Measurements from ENCODE around the gene POLR1A. TPM values are rescaled to one million over a fixed set of nuclear protein-coding genes. Genes with fewer than 3 reads are reported as not detected.

The POLR1A gene
- total RNA-seq, 1 donor from 2014 or later = 43.2 TPM

DNA sequence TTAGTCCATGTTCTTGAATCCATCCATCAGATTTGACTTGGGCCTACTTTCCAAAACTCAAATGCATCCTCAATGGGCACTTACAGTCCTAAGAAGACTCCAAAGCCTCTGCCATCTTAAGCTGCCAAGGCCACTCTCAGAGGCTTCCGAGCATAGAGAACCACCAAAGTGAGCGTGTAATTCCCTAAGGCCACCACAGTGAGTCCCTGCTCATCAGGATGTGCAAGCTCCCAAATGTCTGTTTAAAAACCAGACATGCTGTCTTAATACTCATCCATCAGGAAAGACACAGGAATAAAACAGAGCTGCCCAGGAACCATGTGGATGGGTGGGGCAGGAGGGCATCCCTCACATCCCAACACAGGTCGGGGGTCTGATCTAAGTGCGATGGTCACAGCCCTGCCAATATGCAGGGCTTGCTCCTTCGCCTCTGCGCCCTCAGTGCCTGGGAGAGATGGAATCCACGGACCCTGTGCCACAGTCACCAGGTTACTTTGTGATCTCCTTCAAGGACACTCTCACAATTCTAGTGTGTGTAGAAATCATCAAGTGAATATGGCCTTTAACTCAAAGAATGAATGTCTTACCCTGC lies 80.4 kb downstream of the POLR1A start:
- TF ChIP-seq, protein P1, sequence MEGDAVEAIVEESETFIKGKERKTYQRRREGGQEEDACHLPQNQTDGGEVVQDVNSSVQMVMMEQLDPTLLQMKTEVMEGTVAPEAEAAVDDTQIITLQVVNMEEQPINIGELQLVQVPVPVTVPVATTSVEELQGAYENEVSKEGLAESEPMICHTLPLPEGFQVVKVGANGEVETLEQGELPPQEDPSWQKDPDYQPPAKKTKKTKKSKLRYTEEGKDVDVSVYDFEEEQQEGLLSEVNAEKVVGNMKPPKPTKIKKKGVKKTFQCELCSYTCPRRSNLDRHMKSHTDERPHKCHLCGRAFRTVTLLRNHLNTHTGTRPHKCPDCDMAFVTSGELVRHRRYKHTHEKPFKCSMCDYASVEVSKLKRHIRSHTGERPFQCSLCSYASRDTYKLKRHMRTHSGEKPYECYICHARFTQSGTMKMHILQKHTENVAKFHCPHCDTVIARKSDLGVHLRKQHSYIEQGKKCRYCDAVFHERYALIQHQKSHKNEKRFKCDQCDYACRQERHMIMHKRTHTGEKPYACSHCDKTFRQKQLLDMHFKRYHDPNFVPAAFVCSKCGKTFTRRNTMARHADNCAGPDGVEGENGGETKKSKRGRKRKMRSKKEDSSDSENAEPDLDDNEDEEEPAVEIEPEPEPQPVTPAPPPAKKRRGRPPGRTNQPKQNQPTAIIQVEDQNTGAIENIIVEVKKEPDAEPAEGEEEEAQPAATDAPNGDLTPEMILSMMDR (IDR thresholded peaks at IDR 0.05) = no peak
- H3K4me3 Mint-ChIP-seq (ENCODE audit: unreplicated experiment) = no peak overlapping the region
- H3K27me3 Mint-ChIP-seq (ENCODE audit: unreplicated experiment) = no peaks in the 10 kb centered on the region
- DNase-seq (ENCODE audit: extremely low spot score, unreplicated experiment) = no peak
- H3K27ac Mint-ChIP-seq (ENCODE audit: unreplicated experiment) = no peak overlapping the region
- peaks cover 39% of the 10 kb centered on the region for H3K36me3 Mint-ChIP-seq (ENCODE audit: unreplicated experiment)
- peaks cover 8% of the 10 kb centered on the region for H3K4me1 Mint-ChIP-seq (ENCODE audit: unreplicated experiment)
- H3K9me3 Mint-ChIP-seq (ENCODE audit: unreplicated experiment) = no peaks in the 10 kb centered on the region

DNA sequence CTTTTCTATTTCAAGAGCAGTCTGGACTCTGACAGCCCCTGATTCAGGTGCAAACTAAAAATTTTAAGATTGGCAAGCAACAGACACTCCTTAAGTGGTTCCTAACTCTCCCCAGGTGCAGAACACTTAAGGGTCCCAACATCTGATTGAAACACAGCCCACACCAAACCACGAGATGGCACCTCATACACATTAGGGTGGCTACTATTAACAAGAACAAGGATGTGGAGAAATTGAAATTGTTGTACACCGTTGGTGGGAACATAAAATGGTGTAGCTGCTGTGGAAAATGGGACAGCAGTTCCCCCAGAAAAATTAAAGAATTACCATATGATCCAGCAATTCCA lies 82.3 kb downstream of the POLR1A start:
- Mint-ChIP-seq H3K4me1 (ENCODE audit: unreplicated experiment) (peaks cover 8% of the 10 kb centered on the region), H3K9me3 (ENCODE audit: unreplicated experiment) (no peaks in the 10 kb centered on the region), H3K27me3 (ENCODE audit: unreplicated experiment) (no peaks in the 10 kb centered on the region), H3K4me3 (ENCODE audit: unreplicated experiment) (no peak overlapping the region), H3K27ac (ENCODE audit: unreplicated experiment) (no peak overlapping the region), H3K36me3 (ENCODE audit: unreplicated experiment) (peaks cover 25% of the 10 kb centered on the region)
- no peak for DNase-seq (ENCODE audit: extremely low spot score, unreplicated experiment)
- TF ChIP-seq, protein P1 (IDR thresholded peaks at IDR 0.05) = no peak

DNA sequence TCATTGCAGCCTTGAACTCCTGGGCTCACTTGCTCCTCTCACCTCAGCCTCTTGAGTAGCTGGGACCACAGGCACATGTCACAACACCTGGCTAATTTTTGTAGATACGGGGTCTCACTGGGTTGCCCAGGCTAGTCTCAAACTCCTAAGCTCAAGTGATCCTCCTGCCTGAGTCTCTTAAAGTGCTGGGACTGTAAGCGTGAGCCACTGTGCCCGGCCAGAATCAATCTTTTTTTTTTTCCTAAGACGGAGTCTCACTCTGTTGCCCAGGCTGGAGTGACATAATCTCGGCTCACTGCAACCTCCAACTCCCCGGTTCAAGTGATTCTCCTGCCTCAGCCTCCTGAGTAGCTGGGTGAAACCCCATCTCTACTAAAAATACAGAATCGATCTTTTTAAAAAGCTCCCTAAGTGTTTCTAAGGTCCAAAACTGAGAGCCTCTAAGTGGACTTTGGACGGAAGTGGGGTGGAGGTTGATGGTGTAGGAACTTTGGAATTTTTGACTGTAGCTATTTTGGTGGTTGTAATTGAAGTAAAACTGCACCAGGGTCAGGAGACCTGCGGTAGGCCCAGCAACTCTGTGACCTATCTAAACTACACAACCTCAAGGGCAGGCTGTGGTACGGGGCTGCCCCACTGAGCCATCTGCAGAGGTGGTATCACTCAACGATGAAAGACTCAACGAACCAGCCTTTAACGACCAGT lies 82.9 kb downstream of the POLR1A start:
- no peak for DNase-seq (ENCODE audit: extremely low spot score, unreplicated experiment)
- H3K27ac Mint-ChIP-seq (ENCODE audit: unreplicated experiment) = peak overlapping the region; percentile 14
- TF ChIP-seq, protein P1 (IDR thresholded peaks at IDR 0.05) = no peak

DNA sequence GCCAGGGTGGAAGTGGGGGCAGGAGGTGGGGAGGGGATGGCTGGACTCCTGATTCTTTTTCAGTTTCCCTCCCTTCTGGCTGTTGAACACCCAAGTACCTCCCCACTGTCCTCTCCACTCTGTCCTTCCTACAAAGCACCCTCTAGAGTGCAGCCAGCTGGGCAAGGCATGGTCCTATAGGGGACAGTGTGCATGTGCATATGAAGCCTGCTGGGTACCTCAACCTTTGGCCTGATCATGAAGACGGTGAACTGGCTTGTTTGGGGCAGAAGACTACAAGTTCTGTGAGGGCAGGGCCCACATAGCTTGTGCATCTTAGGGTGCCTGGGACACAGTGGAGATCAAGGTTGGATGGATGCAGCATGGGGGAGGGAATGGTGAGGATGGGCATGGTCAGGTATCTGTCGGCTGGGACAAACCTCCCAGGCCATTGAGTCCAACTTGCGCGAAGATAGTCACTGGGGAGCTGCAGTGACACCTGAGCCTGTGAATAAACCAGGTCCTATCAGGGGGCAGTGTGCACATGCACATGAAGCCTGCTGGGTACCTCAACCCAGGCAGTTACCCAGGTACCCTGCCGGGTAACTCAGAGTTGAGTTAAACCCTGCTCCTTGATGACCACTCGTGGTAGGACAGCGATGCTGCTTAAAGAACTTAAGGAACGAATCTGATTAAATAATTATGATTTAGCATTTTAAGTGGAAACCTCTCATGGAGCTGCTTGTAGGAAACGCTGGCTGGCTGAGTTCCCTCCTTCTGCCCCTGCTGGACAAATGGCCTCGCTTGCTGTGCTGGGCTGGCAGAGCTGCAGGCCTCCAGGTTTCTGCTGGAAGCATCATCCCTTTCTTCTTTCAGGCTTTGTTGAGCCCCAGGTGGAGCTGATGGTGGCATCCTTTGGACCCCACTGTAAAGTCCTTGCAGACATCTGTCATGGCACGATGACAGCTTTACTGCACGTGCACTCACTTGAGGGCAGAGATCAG lies 84.0 kb downstream of the POLR1A start:
- H3K4me3 Mint-ChIP-seq (ENCODE audit: unreplicated experiment) = no peak overlapping the region
- no peaks in the 10 kb centered on the region for H3K27me3 Mint-ChIP-seq (ENCODE audit: unreplicated experiment)
- H3K4me1 Mint-ChIP-seq (ENCODE audit: unreplicated experiment) = peaks cover 12% of the 10 kb centered on the region
- DNase-seq (ENCODE audit: extremely low spot score, unreplicated experiment) = no peak
- no peak overlapping the region for H3K27ac Mint-ChIP-seq (ENCODE audit: unreplicated experiment)
- TF ChIP-seq, protein P1 (IDR thresholded peaks at IDR 0.05) = no peak
- peaks cover 12% of the 10 kb centered on the region for H3K36me3 Mint-ChIP-seq (ENCODE audit: unreplicated experiment)
- no peaks in the 10 kb centered on the region for H3K9me3 Mint-ChIP-seq (ENCODE audit: unreplicated experiment)

More for the DNA sequence above, 82.9 kb downstream of the POLR1A start:
- Mint-ChIP-seq H3K27me3 (ENCODE audit: unreplicated experiment) (no peaks in the 10 kb centered on the region), H3K36me3 (ENCODE audit: unreplicated experiment) (peaks cover 21% of the 10 kb centered on the region), H3K4me3 (ENCODE audit: unreplicated experiment) (no peak overlapping the region), H3K4me1 (ENCODE audit: unreplicated experiment) (peaks cover 9% of the 10 kb centered on the region), H3K9me3 (ENCODE audit: unreplicated experiment) (no peaks in the 10 kb centered on the region)
